ENCODE results near the gene UBALD2.
"Not testable (repeated sequence)": the region's sequence is repeated elsewhere in the genome, so short reads cannot be mapped to it uniquely, and the experiment has no call there.

GRCh38 chr17:76256430-76257050 is 8.6 kb upstream of the UBALD2 start:
- not testable (repeated sequence) for TF ChIP-seq POLR2AphosphoS5 (IDR thresholded peaks at IDR 0.05; ENCODE audit: insufficient read depth, low read depth, low read length); FOS (IDR thresholded peaks at IDR 0.05; ENCODE audit: borderline replicate concordance, insufficient read depth, low read length); MAX (IDR thresholded peaks at IDR 0.05; ENCODE audit: insufficient read depth, insufficient read length); POLR2A (IDR thresholded peaks at IDR 0.05; ENCODE audit: low read depth, low read length); EZH2 (IDR thresholded peaks at IDR 0.05; ENCODE audit: borderline replicate concordance, low read depth, low read length, severe bottlenecking); MYC (IDR thresholded peaks at IDR 0.05; ENCODE audit: low read depth, low read length); CTCF (IDR thresholded peaks at IDR 0.05; ENCODE audit: extremely low read depth in 1 of 2, insufficient read depth in 1 of 2, low read depth in 1 of 2, low read length in 2 of 2)

All from endothelial cell of umbilical vein (primary cell).